HepG2 (cell line): ENCODE measurements around the gene PCDHB1. TPM values are rescaled to one million over a fixed set of nuclear protein-coding genes. Genes with fewer than 3 reads are reported as not detected.

Experiments
- ARHGAP35 ChIP-seq: sonication (generic); formaldehyde crosslinking; IDR thresholded peaks from 2 replicates; pipeline ENCODE4 v1.9.0; 2022; ENCODE audit warnings: mild to moderate bottlenecking, inconsistent platforms, moderate library complexity, missing genetic modification reagents, borderline replicate concordance
- ARID3A ChIP-seq: IDR thresholded peaks from 2 replicates; pipeline ENCODE4 v1.6.1; 2012; ENCODE audit warnings: low read depth, low read length, improper control_type of control experiment
- CENPT ChIP-seq: sonication (generic); formaldehyde crosslinking; IDR thresholded peaks from 2 replicates; pipeline ENCODE4 v1.8.0; 2022; ENCODE audit warnings: low read depth, mild to moderate bottlenecking, moderate library complexity, missing genetic modification reagents
- EP300 ChIP-seq, 3 experiments: sonication (generic) in 1 of 3; formaldehyde crosslinking in 1 of 3; IDR thresholded peaks; 2 replicates each; pipeline versions ENCODE4 v1.5.1 to v1.6.1; 2011 to 2020; ENCODE audit warnings: low read depth in 2 of 3, low read length in 2 of 3, borderline replicate concordance in 1 of 3, improper control_type of control experiment in 1 of 3, mild to moderate bottlenecking in 1 of 3, missing genetic modification reagents in 1 of 3, moderate library complexity in 1 of 3
- GATAD1 ChIP-seq: IDR thresholded peaks from 2 replicates; pipeline ENCODE4 v1.6.1; 2016; ENCODE audit warnings: missing genetic modification reagents, missing compliant biosample characterization
- HIC2 ChIP-seq: sonication (generic); formaldehyde crosslinking; IDR thresholded peaks from 2 replicates; pipeline ENCODE4 v1.9.0; 2022; ENCODE audit warnings: low read depth, missing genetic modification reagents
- KLF16 ChIP-seq, 2 experiments: sonication (generic) in 1 of 2; formaldehyde crosslinking in 1 of 2; IDR thresholded peaks; 2 replicates each; pipeline versions ENCODE4 v1.6.1 to v1.8.0; 2016 to 2023; ENCODE audit warnings: missing genetic modification reagents in 2 of 2, missing compliant biosample characterization in 1 of 2
- KMT2B ChIP-seq: IDR thresholded peaks from 2 replicates; pipeline ENCODE4 v1.6.1; 2016; ENCODE audit warnings: missing genetic modification reagents, missing compliant biosample characterization
- MIER2 ChIP-seq: IDR thresholded peaks from 2 replicates; pipeline ENCODE4 v1.6.1; 2016; ENCODE audit warnings: missing biosample characterization, missing genetic modification reagents
- PITX1 ChIP-seq: sonication (generic); formaldehyde crosslinking; IDR thresholded peaks from 2 replicates; pipeline ENCODE4 v1.5.1; 2020; ENCODE audit warnings: mild to moderate bottlenecking, missing genetic modification reagents
- PPARG ChIP-seq: conservative IDR thresholded peaks from 2 replicates; pipeline ENCODE4 v1.6.1; 2016; ENCODE audit warnings: missing biosample characterization, missing genetic modification reagents
- RORA ChIP-seq: sonication (generic); formaldehyde crosslinking; IDR thresholded peaks from 2 replicates; pipeline ENCODE4 v1.5.0; 2020; ENCODE audit warnings: mild to moderate bottlenecking, missing genetic modification reagents, moderate library complexity
- RXRB ChIP-seq: IDR thresholded peaks from 2 replicates; pipeline ENCODE4 v1.6.1; 2016; ENCODE audit warnings: borderline replicate concordance, missing genetic modification reagents, missing compliant biosample characterization
- TBX2 ChIP-seq: sonication (generic); formaldehyde crosslinking; IDR thresholded peaks from 2 replicates; pipeline ENCODE4 v1.5.0; 2020; ENCODE audit warnings: missing genetic modification reagents, mild to moderate bottlenecking, borderline replicate concordance
- TP53 ChIP-seq: sonication (generic); formaldehyde crosslinking; conservative IDR thresholded peaks from 2 replicates; pipeline ENCODE4 v1.4.0; 2020; ENCODE audit warnings: missing genetic modification reagents
- U2AF1 ChIP-seq: fragments of 200-400 bp; formaldehyde crosslinking; optimal IDR thresholded peaks from 2 replicates; pipeline ENCODE3; 2017; ENCODE audit warnings: mild to moderate bottlenecking, low read depth, low read length
- ZBED4 ChIP-seq: sonication (generic); formaldehyde crosslinking; IDR thresholded peaks from 2 replicates; pipeline ENCODE4 v1.4.0; 2020; ENCODE audit warnings: missing genetic modification reagents, borderline replicate concordance
- ZNF121 ChIP-seq: sonication (generic); formaldehyde crosslinking; IDR thresholded peaks from 2 replicates; pipeline ENCODE4 v1.5.0; 2020; ENCODE audit warnings: mild to moderate bottlenecking, missing genetic modification reagents
- ZNF263 ChIP-seq: sonication (generic); formaldehyde crosslinking; IDR thresholded peaks from 2 replicates; pipeline ENCODE4 v1.4.0; 2020; ENCODE audit warnings: missing genetic modification reagents
- ZNF556 ChIP-seq: sonication (generic); formaldehyde crosslinking; IDR thresholded peaks from 2 replicates; pipeline ENCODE4 v1.4.0; 2020; ENCODE audit warnings: mild to moderate bottlenecking, missing genetic modification reagents, borderline replicate concordance
- ZNF598 ChIP-seq: sonication (generic); formaldehyde crosslinking; IDR thresholded peaks from 2 replicates; pipeline ENCODE4 v1.5.1; 2020; ENCODE audit warnings: mild to moderate bottlenecking, missing genetic modification reagents, borderline replicate concordance
- ZNF644 ChIP-seq: IDR thresholded peaks from 2 replicates; pipeline ENCODE4 v1.6.1; 2016; ENCODE audit warnings: low read depth
- polyA plus RNA-seq, 8 experiments: library from polyadenylated mRNA; depleted of rRNA in 3 of 8; stranded (reverse) in 7 of 8; unstranded in 1 of 8; fragments of >200 nt; fragmentation: Illumina TruSeq in 4 of 8; extraction: Trizol in 4 of 8; gene quantifications; 2 replicates each; pipeline versions ENCODE4 v1.2.1 to v1.2.3, GENCODE V29; 2011 to 2016; ENCODE audit warnings: low read depth in 4 of 8, missing spikeins in 1 of 8, mixed read lengths in 1 of 8; ENCODE audit not compliant: insufficient read depth in 1 of 8
- total RNA-seq, 5 experiments: library from RNA; depleted of rRNA; stranded (reverse); fragments of >200 nt; fragmentation: Illumina TruSeq; extraction: Trizol; gene quantifications; 2 replicates each; pipeline ENCODE4 v1.2.3, GENCODE V29; 2016; ENCODE audit warnings: low read depth in 1 of 5

PCDHB1 gene
- total and polyA plus RNA-seq, 2 of the 13 experiments (the other 11 are each of a cell fraction or from before 2014, with no cell fraction given): not detected

GRCh38 chr5:141094481-141095262 is 43.5 kb downstream of the PCDHB1 start, which contains the start of gene PCDHB2 (continued):
- TF ChIP-seq RORA (0 out of 2 replicates have a peak, but pooled peaks have one; percentile 61), ZNF121 (CRISPR knock-in tag) (no peak), ZBED4 (CRISPR knock-in tag) (no peak), KLF16 (CRISPR knock-in tag; IDR thresholded peaks at IDR 0.05) (0 out of 4 replicates have a peak, but pooled peaks of 1 of the 2 experiments have one; percentile 42), ARHGAP35 (0 out of 2 replicates have a peak, but pooled peaks have one; percentile 53), PITX1 (CRISPR knock-in tag) (0 out of 2 replicates have a peak, but pooled peaks have one; percentile 11), ZNF644 (CRISPR knock-in tag) (no peak), RXRB (CRISPR knock-in tag) (peak; percentile 50), GATAD1 (CRISPR knock-in tag) (peak; percentile 61), ZNF556 (CRISPR knock-in tag) (peak; percentile 43; the same call in 1 of the 2 replicates), TP53 (no peak), U2AF1 (no peak), ZNF263 (CRISPR knock-in tag) (0 out of 2 replicates have a peak, but pooled peaks have one; percentile 37), HIC2 (CRISPR knock-in tag) (0 out of 2 replicates have a peak, but pooled peaks have one; percentile 28), KMT2B (CRISPR knock-in tag) (peak; percentile 44; the same call in 1 of the 2 replicates), ARID3A (no peak), PPARG (CRISPR knock-in tag) (peak; percentile 80), MIER2 (CRISPR knock-in tag) (peak; percentile 42; the same call in 1 of the 2 replicates), CENPT (CRISPR knock-in tag) (no peak), EP300 (IDR thresholded peaks at IDR 0.05; ENCODE audit: low read depth in 2 of 2, low read length in 2 of 2) (no peak), EP300 (CRISPR knock-in tag; IDR thresholded peaks at IDR 0.05; ENCODE audit: borderline replicate concordance) (no peak), ZNF598 (CRISPR knock-in tag) (no peak), TBX2 (CRISPR knock-in tag) (no peak)
